Measurements from ENCODE around the gene ICAM3. TPM values are rescaled to one million over a fixed set of nuclear protein-coding genes. Genes with fewer than 3 reads are reported as not detected.

The ICAM3 gene
- total and polyA plus RNA-seq, 10 of the 15 experiments (the other 5 are each of a cell fraction or from before 2014, with no cell fraction given): 5.5 to 152 (median 90.7) TPM

DNA sequence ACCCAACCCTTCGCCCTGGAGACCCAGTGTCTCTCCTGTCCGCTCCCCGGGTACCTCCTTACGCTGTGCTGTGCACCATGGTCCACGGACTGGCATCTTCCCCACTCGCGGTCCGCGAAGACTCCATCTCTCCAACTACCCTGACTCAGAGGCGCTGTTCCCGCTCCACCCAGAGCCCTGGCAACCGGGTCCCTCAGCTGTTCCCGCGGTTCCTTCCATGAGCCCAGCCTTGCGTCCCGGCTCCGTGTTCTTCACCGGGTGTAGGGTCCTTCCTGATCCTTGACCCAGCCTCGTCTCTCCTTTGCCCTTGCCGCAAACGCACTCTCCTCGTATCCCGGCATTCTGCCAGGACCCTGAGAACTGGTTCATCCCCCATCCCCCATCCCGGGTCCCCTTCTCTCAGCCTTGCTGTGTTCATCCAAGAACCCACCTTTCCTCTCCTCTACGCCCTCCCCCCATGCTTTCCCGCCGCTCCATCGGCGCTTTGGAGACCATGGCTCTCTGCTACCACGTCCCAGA, 49.0 kb downstream of the ICAM3 start:
- intact Hi-C loops (cut with micrococcal nuclease; ENCODE audit: unreplicated experiment): no loop called here
- 1% methylated on average over 20 of the region's 30 CpGs for WGBS (ENCODE audit: insufficient coverage, insufficient replicate concordance, low lambda C conversion rate, missing lambda C conversion rate)
- TF ChIP-seq, protein P1, sequence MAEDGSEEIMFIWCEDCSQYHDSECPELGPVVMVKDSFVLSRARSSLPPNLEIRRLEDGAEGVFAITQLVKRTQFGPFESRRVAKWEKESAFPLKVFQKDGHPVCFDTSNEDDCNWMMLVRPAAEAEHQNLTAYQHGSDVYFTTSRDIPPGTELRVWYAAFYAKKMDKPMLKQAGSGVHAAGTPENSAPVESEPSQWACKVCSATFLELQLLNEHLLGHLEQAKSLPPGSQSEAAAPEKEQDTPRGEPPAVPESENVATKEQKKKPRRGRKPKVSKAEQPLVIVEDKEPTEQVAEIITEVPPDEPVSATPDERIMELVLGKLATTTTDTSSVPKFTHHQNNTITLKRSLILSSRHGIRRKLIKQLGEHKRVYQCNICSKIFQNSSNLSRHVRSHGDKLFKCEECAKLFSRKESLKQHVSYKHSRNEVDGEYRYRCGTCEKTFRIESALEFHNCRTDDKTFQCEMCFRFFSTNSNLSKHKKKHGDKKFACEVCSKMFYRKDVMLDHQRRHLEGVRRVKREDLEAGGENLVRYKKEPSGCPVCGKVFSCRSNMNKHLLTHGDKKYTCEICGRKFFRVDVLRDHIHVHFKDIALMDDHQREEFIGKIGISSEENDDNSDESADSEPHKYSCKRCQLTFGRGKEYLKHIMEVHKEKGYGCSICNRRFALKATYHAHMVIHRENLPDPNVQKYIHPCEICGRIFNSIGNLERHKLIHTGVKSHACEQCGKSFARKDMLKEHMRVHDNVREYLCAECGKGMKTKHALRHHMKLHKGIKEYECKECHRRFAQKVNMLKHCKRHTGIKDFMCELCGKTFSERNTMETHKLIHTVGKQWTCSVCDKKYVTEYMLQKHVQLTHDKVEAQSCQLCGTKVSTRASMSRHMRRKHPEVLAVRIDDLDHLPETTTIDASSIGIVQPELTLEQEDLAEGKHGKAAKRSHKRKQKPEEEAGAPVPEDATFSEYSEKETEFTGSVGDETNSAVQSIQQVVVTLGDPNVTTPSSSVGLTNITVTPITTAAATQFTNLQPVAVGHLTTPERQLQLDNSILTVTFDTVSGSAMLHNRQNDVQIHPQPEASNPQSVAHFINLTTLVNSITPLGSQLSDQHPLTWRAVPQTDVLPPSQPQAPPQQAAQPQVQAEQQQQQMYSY (CRISPR knock-in tag; IDR thresholded peaks at IDR 0.05): no peak
- TF ChIP-seq, protein P2, sequence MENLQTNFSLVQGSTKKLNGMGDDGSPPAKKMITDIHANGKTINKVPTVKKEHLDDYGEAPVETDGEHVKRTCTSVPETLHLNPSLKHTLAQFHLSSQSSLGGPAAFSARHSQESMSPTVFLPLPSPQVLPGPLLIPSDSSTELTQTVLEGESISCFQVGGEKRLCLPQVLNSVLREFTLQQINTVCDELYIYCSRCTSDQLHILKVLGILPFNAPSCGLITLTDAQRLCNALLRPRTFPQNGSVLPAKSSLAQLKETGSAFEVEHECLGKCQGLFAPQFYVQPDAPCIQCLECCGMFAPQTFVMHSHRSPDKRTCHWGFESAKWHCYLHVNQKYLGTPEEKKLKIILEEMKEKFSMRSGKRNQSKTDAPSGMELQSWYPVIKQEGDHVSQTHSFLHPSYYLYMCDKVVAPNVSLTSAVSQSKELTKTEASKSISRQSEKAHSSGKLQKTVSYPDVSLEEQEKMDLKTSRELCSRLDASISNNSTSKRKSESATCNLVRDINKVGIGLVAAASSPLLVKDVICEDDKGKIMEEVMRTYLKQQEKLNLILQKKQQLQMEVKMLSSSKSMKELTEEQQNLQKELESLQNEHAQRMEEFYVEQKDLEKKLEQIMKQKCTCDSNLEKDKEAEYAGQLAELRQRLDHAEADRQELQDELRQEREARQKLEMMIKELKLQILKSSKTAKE (IDR thresholded peaks at IDR 0.05; ENCODE audit: low read depth, poor library complexity, severe bottlenecking): no peak
- TF ChIP-seq BCL11A (IDR thresholded peaks at IDR 0.05; ENCODE audit: low read depth, low read length): no peak
- TF ChIP-seq CBX5 (IDR thresholded peaks at IDR 0.05; ENCODE audit: low read depth): no peak
- no peak for TF ChIP-seq CBX3 (IDR thresholded peaks at IDR 0.05; ENCODE audit: borderline replicate concordance, low read depth)
- TF ChIP-seq POLR2AphosphoS5 (IDR thresholded peaks at IDR 0.05; ENCODE audit: low read length): no peak
- TF ChIP-seq IKZF1 (conservative IDR thresholded peaks at IDR 0.05): no peak
- TF ChIP-seq, protein P3, sequence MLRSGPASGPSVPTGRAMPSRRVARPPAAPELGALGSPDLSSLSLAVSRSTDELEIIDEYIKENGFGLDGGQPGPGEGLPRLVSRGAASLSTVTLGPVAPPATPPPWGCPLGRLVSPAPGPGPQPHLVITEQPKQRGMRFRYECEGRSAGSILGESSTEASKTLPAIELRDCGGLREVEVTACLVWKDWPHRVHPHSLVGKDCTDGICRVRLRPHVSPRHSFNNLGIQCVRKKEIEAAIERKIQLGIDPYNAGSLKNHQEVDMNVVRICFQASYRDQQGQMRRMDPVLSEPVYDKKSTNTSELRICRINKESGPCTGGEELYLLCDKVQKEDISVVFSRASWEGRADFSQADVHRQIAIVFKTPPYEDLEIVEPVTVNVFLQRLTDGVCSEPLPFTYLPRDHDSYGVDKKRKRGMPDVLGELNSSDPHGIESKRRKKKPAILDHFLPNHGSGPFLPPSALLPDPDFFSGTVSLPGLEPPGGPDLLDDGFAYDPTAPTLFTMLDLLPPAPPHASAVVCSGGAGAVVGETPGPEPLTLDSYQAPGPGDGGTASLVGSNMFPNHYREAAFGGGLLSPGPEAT (IDR thresholded peaks at IDR 0.05; ENCODE audit: low read depth): no peak
- TF ChIP-seq CREM (IDR thresholded peaks at IDR 0.05; ENCODE audit: low read depth): no peak
- no peak for TF ChIP-seq PML (IDR thresholded peaks at IDR 0.05; ENCODE audit: low read length)
- no peak for TF ChIP-seq CHD2 (IDR thresholded peaks at IDR 0.05; ENCODE audit: borderline replicate concordance, low read depth, low read length)
- TF ChIP-seq TBL1XR1 (IDR thresholded peaks at IDR 0.05; ENCODE audit: low read depth, low read length): no peak
- TF ChIP-seq SIX5 (IDR thresholded peaks at IDR 0.05; ENCODE audit: low read depth, low read length, severe bottlenecking): no peak
- TF ChIP-seq RFX5 (IDR thresholded peaks at IDR 0.05; ENCODE audit: low read depth, low read length): no peak
- TF ChIP-seq NBN (IDR thresholded peaks at IDR 0.05): no peak

More for the DNA sequence above, 49.0 kb downstream of the ICAM3 start:
- ChIA-PET POLR2A (interaction anchor here (1.2 to 5.5 kb wide), 10 partner anchors 8 to 92 kb away, joined by 4 to 69 read pairs (median 7); partner anchors contain the start of genes FDX2, ICAM1, RAVER1 and TYK2), CTCF (interaction anchor here (1.0 to 5.9 kb wide), 6 partner anchors 17 to 110 kb away, joined by 3 to 58 read pairs (median 8); partner anchors contain the start of genes ICAM1 and RAVER1), SMC1A (ENCODE audit: uncharacterized antibody, unreplicated experiment) (interaction anchor here (0.6 to 2.2 kb wide), 7 partner anchors 8 to 98 kb away, joined by 3 to 27 read pairs (median 5); partner anchors contain the start of genes ICAM1 and TYK2), RAD21 (ENCODE audit: unreplicated experiment) (interaction anchor here (1.0 to 5.4 kb wide), 3 partner anchors 19 to 122 kb away, joined by 3 to 119 read pairs (median 10); partner anchors contain the start of genes ICAM1 and TYK2)
- in situ Hi-C loops (cut with MboI): no loop called here
- H2AFZ ChIP-seq (ENCODE audit: control insufficient read depth, low read depth, low read length): peak overlapping the region; percentile 61
- peak overlapping the region; percentile 98 for H3K4me2 ChIP-seq (ENCODE audit: control insufficient read depth, insufficient read depth)
- H4K20me1 ChIP-seq (ENCODE audit: control insufficient read depth, insufficient read depth): peaks cover 7% of the 10 kb centered on the region; the same call in 1 of the 2 replicates
- FAIRE-seq: no peak
- H3K9ac ChIP-seq (ENCODE audit: control insufficient read depth, insufficient read depth, low read length): no peak overlapping the region; the same call in 1 of the 2 replicates
- BruUV-seq (replicated peaks): no TSS peak
- H3K4me1 ChIP-seq (ENCODE audit: control insufficient read depth, insufficient read depth, low read length): peaks cover 64% of the 10 kb centered on the region
- H3K79me2 ChIP-seq (ENCODE audit: control insufficient read depth, insufficient read depth, low read length): no peaks in the 10 kb centered on the region
- no peak for DNase-seq (ENCODE audit: low read depth, low spot score)
- H3K4me3 ChIP-seq: peak overlapping the region; percentile 77
- peaks cover 3 to 16% of the 10 kb centered on the region in 2 experiments for H3K27me3 ChIP-seq (replicated peaks in 1 of 2; ENCODE audit: control insufficient read depth in 2 of 2, insufficient read depth in 2 of 2, low read length in 1 of 2)
- H3K9me3 ChIP-seq (replicated peaks; ENCODE audit: control insufficient read depth, insufficient read depth, low read length): no peaks in the 10 kb centered on the region; the same call in 2 of the 3 replicates
- peaks cover 4 to 8% of the 10 kb centered on the region in 2 experiments; a peak in 3 of 4 replicates for H3K36me3 ChIP-seq (ENCODE audit: control insufficient read depth in 2 of 2, insufficient read depth in 2 of 2, low read length in 1 of 2)
- ATAC-seq: no peak
- H3K27ac ChIP-seq (ENCODE audit: control insufficient read depth, insufficient read depth): no peak overlapping the region
